ENCODE data around the gene ZGPAT.

Gene ZGPAT

DNA sequence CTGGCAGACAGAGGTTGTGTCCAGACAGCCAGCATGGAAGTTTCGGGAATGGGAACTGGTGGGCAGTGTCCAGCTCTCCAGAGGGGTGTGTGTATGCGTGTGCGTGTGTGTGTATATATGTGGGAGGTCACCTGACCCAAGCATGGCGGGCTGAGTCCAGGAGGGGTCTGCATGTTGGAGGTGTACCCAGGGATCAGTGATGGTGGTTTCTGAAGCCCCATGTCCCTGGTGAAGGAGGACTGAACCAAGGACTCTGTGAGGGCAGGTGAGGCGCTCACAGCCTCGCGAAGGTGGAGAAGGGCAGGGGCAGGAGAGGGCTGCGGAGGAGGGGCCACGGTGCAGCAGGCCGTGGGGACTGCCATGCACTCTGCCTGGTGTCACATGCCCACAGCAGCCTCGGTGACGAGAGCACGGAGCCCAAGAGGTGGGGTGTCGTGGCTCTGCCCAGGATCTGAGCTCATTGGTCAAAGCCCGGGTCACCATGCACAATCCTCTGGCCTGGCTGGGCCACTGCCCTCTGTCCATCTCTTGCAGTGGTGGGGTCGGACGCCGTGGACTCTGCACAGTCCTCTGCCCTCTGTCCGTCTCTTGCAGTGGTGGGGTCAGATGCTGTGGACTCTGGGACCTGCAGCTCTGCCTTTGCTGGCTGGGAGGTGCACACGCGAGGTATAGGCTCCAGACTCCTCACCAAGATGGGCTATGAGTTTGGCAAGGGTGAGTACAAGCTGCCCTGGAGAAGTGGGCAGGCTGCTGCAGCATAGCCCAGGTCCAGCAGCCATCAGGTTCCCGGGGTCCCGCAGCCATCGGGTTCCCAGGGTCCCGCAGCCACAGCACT, 26.5 kb downstream of the ZGPAT start:
- no peak for DNase-seq (ENCODE audit: low spot score)

DNA sequence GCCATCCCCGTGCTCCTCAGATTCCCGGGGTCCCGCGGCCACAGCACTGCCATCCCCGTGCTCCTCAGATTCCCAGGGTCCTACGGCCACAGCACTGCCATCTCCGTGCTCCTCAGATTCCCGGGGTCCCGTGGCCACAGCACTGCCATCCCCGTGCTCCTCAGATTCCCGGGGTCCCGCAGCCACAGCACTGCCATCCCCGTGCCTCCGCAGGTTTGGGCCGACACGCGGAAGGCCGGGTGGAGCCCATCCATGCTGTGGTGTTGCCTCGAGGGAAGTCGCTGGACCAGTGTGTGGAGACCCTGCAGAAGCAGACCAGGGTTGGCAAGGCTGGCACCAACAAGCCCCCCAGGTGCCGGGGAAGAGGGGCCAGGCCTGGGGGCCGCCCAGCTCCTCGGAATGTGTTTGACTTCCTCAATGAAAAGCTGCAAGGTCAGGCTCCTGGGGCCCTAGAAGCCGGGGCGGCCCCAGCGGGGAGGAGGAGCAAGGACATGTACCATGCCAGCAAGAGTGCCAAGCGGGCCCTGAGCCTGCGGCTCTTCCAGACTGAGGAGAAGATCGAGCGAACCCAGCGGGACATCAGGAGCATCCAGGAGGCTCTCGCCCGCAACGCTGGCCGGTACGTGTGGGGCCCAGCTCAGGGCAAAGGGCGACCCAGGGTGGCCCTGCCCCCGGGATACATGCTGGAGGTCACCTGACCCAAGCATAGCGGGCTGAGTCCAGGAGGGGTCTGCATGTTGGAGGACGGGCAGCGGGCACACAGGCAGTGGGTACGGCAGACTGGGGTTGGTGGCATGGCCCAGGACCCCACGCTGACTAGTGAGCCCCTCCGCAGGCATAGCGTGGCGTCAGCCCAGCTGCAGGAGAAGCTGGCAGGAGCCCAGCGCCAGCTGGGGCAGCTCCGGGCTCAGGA, 27.4 kb downstream of the ZGPAT start:
- DNase-seq (ENCODE audit: low spot score): no peak

DNA sequence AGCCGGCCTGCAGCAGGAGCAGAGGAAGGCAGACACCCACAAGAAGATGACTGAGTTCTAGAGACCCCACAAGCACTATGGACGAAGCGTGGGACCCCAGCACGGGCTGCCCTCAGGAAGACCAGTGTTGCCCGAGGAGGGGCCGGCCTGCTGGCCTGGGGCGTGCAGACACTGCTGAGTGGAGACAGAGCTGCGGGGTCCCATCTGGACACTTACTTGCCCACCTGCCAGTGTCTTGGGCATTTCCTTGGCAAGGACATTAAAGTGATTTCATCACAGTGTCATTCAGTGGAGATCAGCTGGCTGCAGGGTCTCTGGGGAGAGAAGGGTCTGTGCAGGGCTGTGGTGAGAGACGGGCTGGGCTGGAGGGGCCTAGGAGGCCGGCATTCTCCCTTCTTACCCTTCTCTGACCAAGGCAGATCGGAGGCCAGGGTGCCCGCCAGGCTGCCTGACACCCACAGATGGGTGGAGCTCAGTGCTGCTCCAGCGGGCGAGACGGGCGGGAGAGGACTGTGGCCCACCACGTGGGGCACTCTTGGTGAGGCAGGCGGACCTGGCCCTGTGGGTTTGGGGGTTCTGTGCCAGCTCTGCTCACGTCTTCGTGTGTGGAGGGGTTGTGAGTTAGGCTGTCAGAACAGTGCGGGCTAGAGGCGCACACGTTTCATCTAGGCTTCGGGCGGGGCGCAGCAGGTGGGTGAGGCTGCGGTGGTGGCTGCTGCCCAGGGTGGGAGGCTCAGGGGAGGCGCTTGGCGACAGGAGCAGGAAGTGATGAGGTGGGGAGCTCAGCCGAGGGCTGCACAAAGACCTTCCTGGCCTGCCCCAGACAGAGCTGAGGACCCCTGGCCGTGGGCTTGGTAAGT, 28.2 kb downstream of the ZGPAT start, which contains the start of gene LIME1:
TSS of gene LIME1 (plus strand) at position 806 of the 860 bp plus-strand sequence. CDS start 886 bp downstream, outside the sequence.
- DNase-seq (ENCODE audit: low spot score): no peak

DNA sequence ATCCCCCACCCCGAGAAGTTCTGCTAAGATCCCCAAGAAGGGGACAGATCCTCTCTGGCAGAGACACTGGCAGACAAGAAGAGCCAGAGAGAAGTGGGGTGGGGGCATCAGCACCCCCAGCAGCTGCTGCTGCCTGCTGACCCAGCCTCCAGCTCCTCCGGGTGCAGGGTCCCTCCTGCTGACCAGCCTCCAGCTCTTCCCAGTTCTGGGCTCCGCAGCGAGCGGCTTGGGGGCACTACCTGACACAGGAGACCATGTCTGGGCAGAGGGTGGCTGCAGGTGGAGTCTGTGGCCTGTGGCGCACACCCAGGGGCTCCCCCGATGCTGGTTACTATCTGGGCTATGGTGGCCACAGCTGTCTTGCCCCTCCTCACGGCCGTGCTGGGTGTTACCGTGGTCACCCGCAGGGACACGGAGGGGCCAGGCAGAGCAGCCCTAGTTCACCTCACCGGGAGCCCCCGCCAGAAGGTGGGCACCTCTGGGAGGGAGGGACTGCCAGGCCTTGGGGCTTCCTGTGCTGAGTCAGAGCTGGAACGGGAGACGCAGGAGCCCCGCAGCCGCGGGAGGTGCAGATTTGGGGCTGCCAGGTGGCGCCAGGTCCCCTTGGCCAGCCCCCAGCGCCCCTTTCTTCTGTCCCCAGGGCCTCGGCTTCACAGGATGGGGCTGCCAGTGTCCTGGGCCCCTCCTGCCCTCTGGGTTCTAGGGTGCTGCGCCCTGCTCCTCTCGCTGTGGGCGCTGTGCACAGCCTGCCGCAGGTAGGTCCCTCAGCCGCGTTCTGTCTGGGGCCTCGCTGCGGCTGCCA, 29.3 kb downstream of the ZGPAT start:
- no peak for DNase-seq (ENCODE audit: low spot score)

DNA sequence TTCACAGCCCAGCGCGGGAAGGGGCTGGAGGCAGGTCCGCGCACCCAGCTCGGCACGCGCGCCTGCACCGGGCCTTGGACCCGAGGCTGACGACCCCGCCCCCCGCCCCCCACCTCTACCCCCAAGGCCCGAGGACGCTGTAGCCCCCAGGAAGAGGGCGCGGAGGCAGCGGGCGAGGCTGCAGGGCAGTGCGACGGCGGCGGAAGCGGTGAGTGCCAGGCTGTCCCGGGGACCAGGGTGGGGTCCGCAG, 29.8 kb downstream of the ZGPAT start:
- DNase-seq (ENCODE audit: low spot score): no peak

DNA sequence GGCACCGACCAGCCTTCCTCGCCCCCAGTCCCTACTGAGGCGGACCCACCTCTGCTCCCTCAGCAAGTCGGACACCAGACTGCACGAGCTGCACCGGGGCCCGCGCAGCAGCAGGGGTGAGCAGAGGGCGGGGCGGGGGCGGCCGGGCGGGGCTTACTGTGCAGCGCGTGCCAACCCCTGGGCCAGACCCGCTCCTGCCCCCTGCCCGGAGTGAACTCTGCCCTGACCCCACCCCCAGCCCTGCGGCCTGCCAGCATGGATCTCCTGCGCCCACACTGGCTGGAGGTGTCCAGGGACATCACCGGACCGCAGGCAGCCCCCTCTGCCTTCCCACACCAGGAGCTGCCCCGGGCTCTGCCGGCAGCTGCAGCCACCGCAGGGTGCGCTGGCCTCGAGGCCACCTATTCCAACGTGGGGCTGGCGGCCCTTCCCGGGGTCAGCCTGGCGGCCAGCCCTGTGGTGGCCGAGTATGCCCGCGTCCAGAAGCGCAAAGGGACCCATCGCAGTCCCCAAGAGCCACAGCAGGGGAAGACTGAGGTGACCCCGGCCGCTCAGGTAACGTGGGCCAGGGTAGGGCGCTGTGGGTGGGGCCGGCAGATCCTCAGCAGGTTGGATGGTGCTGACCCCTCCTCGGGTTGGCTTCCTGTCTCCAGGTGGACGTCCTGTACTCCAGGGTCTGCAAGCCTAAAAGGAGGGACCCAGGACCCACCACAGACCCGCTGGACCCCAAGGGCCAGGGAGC, 30.3 kb downstream of the ZGPAT start:
- no peak for DNase-seq (ENCODE audit: low spot score)

DNA sequence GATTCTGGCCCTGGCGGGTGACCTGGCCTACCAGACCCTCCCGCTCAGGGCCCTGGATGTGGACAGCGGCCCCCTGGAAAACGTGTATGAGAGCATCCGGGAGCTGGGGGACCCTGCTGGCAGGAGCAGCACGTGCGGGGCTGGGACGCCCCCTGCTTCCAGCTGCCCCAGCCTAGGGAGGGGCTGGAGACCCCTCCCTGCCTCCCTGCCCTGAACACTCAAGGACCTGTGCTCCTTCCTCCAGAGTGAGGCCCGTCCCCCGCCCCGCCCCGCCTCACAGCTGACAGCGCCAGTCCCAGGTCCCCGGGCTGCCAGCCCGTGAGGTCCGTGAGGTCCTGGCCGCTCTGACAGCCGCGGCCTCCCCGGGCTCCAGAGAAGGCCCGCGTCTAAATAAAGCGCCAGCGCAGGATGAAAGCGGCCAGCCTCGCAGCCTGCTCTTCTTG, 30.9 kb downstream of the ZGPAT start:
- no peak for DNase-seq (ENCODE audit: low spot score)

DNA sequence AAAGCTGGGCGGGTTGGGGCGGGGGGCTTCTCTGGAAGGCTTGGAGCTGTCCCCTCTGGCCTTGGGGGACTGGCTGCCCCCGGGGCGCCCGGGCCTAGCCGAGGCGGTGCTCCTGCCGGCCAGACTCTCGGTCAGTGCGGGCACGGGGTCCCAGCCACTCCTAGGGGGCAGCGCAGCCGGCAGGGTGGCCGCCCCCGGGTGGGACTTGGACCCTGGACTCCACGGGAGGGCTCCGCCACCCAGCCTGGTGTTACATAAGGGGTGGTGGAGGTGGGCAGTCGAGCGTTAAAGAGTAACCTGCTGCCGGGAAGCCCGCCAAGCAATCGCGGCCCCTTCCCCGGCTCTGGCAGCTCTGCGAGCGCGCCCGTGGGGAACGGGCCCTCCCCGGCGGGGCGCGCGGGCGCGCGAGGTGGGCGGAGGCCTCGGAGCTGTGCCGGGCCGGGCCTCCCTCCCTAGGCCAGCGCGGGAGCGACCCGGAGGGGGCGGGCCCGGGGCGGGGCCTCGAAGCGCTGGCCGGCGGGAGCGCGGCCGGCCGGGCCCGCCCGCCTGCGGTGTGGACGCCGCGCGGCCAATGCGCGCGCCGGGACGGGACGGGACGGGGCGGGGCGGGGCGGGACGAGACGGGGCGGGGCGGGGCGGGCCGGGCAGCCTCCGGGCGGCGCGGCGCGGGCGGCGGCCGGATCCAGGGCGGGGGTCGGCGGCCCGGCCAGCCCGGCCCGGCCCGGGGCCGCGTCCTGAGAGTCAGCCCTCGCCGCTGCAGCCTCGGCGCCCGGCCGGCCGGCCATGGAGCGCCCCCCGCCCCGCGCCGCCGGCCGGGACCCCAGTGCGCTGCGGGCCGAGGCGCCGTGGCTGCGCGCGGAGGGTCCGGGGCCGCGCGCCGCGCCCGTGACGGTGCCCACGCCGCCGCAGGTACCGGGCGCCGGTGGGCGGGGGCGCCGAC, 31.6 kb downstream of the ZGPAT start, which contains the start of gene SLC2A4RG:
TSS of gene SLC2A4RG (plus strand) at position 647 of the 940 bp plus-strand sequence. CDS start at position 784, 137 bp downstream.
- DNase-seq (ENCODE audit: low spot score): peak; percentile 86

DNA sequence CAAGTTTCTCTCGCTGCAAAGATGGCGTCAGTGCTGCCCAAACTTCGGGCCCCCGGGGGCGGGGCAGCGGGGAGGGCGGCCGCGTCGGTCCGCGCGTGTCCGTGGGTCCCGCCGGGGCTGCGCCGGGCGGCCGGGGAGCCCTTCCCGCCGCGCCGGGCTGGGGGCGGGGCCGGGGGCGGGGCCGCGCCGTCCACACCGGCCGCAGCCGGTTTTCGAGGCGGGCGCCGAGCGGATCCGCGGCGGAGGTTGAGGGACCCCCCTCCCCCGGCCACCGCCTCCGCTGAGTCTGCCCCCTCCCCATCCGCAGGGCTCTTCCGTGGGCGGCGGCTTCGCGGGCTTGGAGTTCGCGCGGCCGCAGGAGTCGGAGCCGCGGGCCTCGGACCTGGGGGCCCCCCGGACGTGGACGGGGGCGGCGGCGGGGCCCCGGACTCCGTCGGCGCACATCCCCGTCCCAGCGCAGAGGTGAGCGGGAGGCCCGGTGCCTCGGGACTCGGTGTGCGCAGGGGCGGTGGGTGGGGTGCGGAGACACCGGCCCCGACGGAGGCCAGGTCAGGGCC, 32.3 kb downstream of the ZGPAT start:
- no peak for DNase-seq (ENCODE audit: low spot score)

DNA sequence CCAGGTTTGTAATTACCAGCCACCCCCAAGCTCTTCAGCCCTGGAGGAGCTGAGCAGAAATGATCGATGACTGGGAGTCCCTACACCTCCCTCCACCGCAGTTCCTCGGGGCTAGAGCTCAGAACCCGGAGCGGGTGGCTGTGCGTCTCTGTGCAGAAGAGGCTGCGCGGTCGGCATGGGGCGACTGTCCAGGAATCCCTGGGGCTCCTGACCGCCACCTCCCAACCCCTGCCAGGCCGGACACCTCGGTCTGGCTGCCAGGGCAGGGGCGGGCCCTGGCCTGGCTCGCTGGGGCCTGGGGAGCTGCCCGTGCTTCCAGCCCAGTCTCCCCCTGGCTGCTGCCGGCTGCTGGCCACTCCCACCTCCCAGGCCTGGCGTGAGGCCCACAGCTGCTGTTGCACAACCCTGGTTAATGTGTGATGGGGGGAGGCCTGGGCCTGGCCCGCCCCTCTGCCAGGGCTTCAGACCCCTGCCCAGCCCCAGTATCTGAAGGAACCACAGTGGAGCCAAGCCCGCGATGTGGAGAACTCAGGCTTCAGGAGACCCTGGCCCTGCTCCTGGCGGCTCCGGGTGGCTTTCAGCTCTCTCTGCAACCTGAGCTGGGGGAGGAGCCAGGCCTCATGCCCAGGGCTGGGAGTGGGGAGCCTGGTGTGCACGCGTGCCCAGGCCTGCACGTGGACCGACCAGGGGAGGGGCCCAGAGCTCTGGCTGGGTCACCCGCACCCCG, 33.0 kb downstream of the ZGPAT start:
- peak; percentile 67 for DNase-seq (ENCODE audit: low spot score)

DNA sequence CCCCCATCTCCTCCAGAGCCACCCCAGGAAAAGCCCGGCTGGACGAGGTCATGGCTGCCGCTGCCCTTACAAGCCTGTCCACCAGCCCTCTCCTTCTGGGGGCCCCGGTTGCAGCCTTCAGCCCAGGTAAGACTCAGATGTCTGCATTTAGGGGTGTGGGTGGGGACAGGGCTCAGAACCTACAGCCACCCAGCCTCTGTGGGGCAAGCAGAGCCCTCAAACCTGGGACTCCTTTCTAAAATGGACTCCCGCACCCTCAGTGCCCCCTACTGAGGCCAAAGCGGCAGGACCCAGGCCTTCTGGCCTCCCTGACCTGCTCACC, 33.5 kb downstream of the ZGPAT start:
- DNase-seq (ENCODE audit: low spot score): no peak

DNA sequence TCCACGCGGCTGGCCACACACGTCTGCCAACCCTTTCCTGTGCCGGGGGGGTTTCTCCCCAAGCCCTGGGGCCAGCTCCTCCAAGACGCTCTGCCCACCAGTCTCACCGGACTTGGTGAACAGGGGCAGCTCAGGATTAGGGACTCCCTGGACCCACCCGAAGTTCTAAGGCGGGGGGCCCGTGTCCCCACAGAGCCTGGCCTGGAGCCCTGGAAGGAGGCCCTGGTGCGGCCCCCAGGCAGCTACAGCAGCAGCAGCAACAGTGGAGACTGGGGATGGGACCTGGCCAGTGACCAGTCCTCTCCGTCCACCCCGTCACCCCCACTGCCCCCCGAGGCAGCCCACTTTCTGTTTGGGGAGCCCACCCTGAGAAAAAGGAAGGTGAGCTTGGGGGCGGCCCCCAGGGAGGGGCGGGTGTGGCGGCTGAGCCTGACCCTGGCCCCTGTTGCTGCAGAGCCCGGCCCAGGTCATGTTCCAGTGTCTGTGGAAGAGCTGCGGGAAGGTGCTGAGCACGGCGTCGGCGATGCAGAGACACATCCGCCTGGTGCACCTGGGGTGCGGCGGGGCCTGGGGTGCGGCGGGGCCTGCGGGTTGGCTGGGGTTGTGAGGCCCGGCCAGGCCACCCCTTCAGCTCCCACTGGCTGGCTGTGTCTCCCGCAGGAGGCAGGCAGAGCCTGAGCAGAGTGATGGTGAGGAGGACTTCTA, 34.0 kb downstream of the ZGPAT start:
- DNase-seq (ENCODE audit: low spot score): no peak

DNA sequence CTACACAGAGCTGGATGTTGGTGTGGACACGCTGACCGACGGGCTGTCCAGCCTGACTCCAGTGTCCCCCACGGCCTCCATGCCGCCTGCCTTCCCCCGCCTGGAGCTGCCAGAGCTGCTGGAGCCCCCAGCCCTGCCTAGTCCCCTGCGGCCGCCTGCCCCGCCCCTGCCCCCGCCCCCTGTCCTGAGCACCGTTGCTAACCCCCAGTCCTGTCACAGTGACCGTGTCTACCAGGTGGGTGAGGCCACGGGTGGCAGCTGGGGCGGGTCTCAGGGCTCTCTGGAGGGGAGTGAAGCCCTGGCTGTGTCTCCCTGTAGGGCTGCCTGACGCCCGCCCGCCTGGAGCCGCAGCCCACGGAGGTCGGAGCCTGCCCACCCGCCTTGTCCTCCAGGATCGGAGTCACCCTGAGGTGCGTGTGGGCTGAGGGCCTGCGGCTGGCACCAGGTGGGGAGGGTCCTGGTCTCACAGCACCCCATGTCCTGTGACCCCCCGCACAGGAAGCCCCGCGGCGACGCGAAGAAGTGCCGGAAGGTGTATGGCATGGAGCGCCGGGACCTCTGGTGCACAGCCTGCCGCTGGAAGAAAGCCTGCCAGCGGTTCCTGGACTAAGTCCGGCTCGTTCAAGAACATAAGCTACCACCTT, 34.7 kb downstream of the ZGPAT start:
- no peak for DNase-seq (ENCODE audit: low spot score)

DNA sequence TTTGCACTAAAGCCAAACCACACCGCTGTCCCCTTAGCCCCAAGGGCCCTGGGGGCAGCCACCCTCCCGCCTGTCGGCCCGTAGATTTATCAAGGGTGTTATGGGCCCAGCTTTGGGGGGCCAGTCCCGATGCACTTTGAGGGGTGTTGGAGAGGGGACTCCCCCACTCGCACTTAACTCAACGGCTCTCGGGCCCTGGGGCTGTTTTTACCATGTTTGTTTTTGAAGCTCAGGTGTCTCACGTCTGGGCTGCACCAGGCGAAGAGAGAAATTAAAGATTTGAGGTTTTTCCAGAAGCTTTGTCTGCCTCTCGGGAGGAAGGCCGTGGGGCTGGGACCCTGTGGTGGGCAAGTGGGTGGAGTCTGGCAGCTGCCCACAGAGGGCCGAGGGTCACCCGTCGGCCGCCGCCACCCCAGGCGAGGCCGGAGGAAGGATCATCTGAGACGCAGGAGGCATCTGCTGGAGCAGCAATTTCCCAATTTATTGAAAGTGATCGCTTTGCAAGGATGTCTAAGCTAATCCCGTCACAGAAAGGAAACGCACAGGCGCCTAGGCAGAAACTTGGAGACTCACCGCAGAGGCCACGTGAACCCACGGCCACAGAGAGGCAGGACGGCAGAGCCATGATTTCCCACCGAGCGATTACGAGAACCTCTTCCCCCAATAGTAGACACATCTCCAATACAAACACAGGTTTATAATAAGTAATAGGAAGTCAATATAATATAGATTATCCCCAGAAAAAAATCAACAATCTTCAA, 35.6 kb downstream of the ZGPAT start:
- no peak for DNase-seq (ENCODE audit: low spot score)

DNA sequence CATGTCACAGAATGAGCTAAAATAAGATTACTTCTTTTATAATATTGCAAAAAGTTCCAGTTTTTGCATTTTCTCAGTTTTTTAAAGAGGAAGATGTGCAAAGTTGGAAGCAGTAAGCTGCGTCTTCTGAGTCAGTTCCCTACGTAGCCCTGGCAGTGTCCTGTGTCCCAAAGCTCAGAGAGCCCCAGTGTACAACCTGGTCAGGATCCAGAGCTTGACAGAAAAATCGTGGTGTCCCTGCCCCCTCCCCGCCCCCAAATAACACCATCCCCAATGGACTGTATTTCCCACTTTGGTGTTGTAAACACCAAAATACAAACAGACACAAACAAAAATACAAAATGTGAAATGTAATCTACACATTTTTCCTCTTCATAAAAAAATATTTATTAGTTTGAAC, 36.3 kb downstream of the ZGPAT start:
- no peak for DNase-seq (ENCODE audit: low spot score)

DNA sequence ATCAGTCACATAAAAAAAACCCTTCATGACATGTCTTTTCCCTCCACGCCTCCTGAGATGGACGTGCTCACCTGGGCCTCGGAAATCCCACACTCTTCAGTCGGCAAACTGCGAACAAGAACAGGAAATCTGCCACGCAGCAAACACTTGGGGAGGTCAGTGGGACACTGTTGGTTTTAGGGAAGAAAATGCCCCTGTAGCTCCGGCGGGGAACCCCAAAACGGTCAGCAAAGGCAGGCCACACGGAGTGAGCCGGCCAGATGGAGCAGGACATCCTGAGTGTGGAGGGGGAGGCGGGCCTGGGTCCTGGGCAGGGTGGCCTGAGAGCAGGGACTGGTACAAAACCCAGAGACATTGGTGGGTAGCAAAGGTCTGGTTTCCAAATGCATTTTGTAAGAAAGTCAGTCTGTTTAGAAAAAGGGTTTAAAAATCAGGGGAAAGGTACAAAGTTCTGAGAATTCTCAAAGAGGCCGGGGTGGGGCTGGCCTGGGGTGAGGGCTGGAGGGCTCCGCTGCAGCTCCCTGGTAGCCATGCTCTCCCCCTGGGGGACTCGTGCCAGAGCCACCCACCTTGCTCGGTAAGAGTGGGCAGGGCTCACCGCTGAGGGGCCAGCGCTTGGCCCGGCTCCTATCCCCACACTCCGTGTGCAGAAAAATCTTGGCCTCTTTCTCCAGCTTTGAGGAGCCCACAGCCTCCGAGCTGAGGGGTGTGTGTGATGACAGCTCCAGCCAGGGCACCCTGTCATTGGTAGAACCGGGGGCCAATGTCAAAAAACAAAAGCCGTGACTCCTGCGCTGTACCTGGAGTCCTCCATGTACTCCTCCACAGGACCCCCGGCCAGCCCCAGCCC, 37.0 kb downstream of the ZGPAT start:
- DNase-seq (ENCODE audit: low spot score): no peak
